ENCODE measurements around the gene DLX3. TPM values are rescaled to one million over a fixed set of nuclear protein-coding genes. Genes with fewer than 3 reads are reported as not detected.

Gene DLX3
- total RNA-seq, 1 experiment from 2014 or later = 1.2 TPM

DNA sequence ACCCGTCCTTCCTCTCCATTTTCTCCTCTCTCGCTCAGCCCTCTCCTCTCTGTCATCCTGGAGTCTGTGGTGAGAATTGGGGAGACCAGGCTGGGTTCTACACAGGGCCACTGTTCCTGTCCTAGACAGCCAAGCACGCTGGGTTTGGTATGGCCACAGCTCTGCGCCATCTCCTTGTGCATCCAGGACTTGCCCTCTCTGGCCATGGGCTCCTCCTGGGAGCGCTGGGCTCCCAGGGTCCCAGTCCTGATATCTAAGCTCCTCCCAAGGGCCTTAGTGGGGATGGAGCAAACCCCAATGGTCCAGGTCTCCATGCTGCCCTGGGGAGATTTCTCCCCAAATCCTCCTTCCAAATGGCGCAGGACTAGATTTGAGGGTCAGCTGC lies 33.7 kb upstream of the DLX3 start:
- no peak overlapping the region for H2BK5ac ChIP-seq (ENCODE audit: insufficient read length, low read length)
- H3K27ac ChIP-seq (ENCODE audit: insufficient read length, low read depth, low read length) = no peak overlapping the region
- H3K18ac ChIP-seq (ENCODE audit: insufficient read length, low read depth, low read length) = peak overlapping the region; percentile 61
- peak overlapping the region; percentile 55 for H2BK12ac ChIP-seq (ENCODE audit: insufficient read length, low read depth, low read length)
- WGBS (ENCODE audit: extremely low coverage, insufficient read length, low lambda C conversion rate) = no CpG with 5 or more reads among the region's 6 CpGs
- H2BK120ac ChIP-seq (ENCODE audit: low read depth, low read length, poor library complexity, severe bottlenecking) = no peak overlapping the region
- no peaks in the 10 kb centered on the region for H3K36me3 Mint-ChIP-seq (ENCODE audit: insufficient read depth in 1 of 3, low read depth in 3 of 3)
- no peaks in the 10 kb centered on the region for H3K79me1 ChIP-seq (ENCODE audit: insufficient read depth, low read depth, low read length, poor library complexity, severe bottlenecking)
- no peak for DNase-seq
- no peaks in the 10 kb centered on the region for H3K27me3 ChIP-seq (ENCODE audit: insufficient read depth, low read length)
- H3K4me1 Mint-ChIP-seq = peaks cover 23 to 27% of the 10 kb centered on the region in 2 experiments
- peaks cover 12% of the 10 kb centered on the region for H3K27me3 Mint-ChIP-seq (ENCODE audit: low read depth)
- H3K79me2 ChIP-seq (ENCODE audit: insufficient read depth, low read length) = no peaks in the 10 kb centered on the region
- no peak overlapping the region for H3K4ac ChIP-seq (ENCODE audit: low read depth, low read length)
- H3K4me3 Mint-ChIP-seq = no peak overlapping the region
- H3K23ac ChIP-seq (ENCODE audit: insufficient read length, low read depth, low read length) = no peak overlapping the region
- peak overlapping the region in 1 of 3 experiments; percentile 49; a peak in 1 of 7 replicates for H3K27ac Mint-ChIP-seq
- H2BK15ac ChIP-seq (ENCODE audit: low read depth, low read length) = no peak overlapping the region
- H3K4me2 ChIP-seq (ENCODE audit: insufficient read depth, insufficient read length, low read length) = no peak overlapping the region
- peak overlapping the region; percentile 62; the same call in 1 of the 2 replicates for H3K14ac ChIP-seq (ENCODE audit: insufficient read depth, low read length)
- H4K20me1 ChIP-seq (ENCODE audit: control insufficient read depth, insufficient read depth, insufficient read length) = no peaks in the 10 kb centered on the region
- no peak overlapping the region for H4K91ac ChIP-seq (ENCODE audit: insufficient read length, low read depth, low read length)
- peak overlapping the region; percentile 61 for H2AFZ ChIP-seq (ENCODE audit: low read length)
- no peak overlapping the region for H3K56ac ChIP-seq (ENCODE audit: insufficient read length, low read depth, low read length)
- no peak overlapping the region for H4K8ac ChIP-seq (replicated peaks; ENCODE audit: insufficient read length, low read depth, low read length)
- no peak overlapping the region for H2BK20ac ChIP-seq (ENCODE audit: low read depth, low read length, poor library complexity, severe bottlenecking)
- H3T11ph ChIP-seq (ENCODE audit: low read length) = no peak overlapping the region
- H3K9me3 ChIP-seq (ENCODE audit: control insufficient read depth, low read depth, low read length) = no peaks in the 10 kb centered on the region
- H3K9me3 Mint-ChIP-seq = no peaks in the 10 kb centered on the region
- TF ChIP-seq, protein P1, sequence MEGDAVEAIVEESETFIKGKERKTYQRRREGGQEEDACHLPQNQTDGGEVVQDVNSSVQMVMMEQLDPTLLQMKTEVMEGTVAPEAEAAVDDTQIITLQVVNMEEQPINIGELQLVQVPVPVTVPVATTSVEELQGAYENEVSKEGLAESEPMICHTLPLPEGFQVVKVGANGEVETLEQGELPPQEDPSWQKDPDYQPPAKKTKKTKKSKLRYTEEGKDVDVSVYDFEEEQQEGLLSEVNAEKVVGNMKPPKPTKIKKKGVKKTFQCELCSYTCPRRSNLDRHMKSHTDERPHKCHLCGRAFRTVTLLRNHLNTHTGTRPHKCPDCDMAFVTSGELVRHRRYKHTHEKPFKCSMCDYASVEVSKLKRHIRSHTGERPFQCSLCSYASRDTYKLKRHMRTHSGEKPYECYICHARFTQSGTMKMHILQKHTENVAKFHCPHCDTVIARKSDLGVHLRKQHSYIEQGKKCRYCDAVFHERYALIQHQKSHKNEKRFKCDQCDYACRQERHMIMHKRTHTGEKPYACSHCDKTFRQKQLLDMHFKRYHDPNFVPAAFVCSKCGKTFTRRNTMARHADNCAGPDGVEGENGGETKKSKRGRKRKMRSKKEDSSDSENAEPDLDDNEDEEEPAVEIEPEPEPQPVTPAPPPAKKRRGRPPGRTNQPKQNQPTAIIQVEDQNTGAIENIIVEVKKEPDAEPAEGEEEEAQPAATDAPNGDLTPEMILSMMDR (conservative IDR thresholded peaks at IDR 0.05) = no peak
- no peaks in the 10 kb centered on the region for H3K23me2 ChIP-seq (ENCODE audit: insufficient read length, low read depth, low read length, poor library complexity, severe bottlenecking)
- no peak overlapping the region for H4K5ac ChIP-seq (ENCODE audit: insufficient read length, low read depth, low read length)
- H3K9ac ChIP-seq (ENCODE audit: extremely low read depth, insufficient read length, low read length) = no peak overlapping the region
- peaks cover 6% of the 10 kb centered on the region; the same call in 1 of the 2 replicates for H3K4me1 ChIP-seq (ENCODE audit: insufficient read depth, low read length)
- H2AK5ac ChIP-seq (ENCODE audit: insufficient read length, low read length) = no peak overlapping the region
